Measurements from ENCODE around the gene LDLRAD4.

Gene LDLRAD4

GRCh38 chr18:13522861-13523660, 304.5 kb downstream of the LDLRAD4 start:
- in situ Hi-C loops (cut with MboI; ENCODE audit: low sequenced_read_pairs): no loop called here

GRCh38 chr18:13524054-13524453, 305.5 kb downstream of the LDLRAD4 start:
- in situ Hi-C loops (cut with MboI; ENCODE audit: low sequenced_read_pairs): no loop called here

GRCh38 chr18:13524811-13525210, 306.3 kb downstream of the LDLRAD4 start:
- in situ Hi-C loops (cut with MboI; ENCODE audit: low sequenced_read_pairs): no loop called here

GRCh38 chr18:13525381-13526029, 306.9 kb downstream of the LDLRAD4 start:
- in situ Hi-C loops (cut with MboI; ENCODE audit: low sequenced_read_pairs): no loop called here

GRCh38 chr18:13526519-13526918, 308.0 kb downstream of the LDLRAD4 start:
- in situ Hi-C loops (cut with MboI; ENCODE audit: low sequenced_read_pairs): no loop called here

GRCh38 chr18:13527256-13527655, 308.7 kb downstream of the LDLRAD4 start:
- in situ Hi-C loops (cut with MboI; ENCODE audit: low sequenced_read_pairs): no loop called here

- in situ Hi-C loops (cut with MboI; ENCODE audit: low sequenced_read_pairs): no loop called here
These were observed 309.2 kb downstream of the LDLRAD4 start for GRCh38 chr18:13527730-13528129.

GRCh38 chr18:13528739-13529392, 310.3 kb downstream of the LDLRAD4 start:
- in situ Hi-C loops (cut with MboI; ENCODE audit: low sequenced_read_pairs): no loop called here

- in situ Hi-C loops (cut with MboI; ENCODE audit: low sequenced_read_pairs): no loop called here
These were observed 311.7 kb downstream of the LDLRAD4 start for GRCh38 chr18:13530033-13530878.

GRCh38 chr18:13530879-13531387, 312.4 kb downstream of the LDLRAD4 start:
- in situ Hi-C loops (cut with MboI; ENCODE audit: low sequenced_read_pairs): no loop called here

GRCh38 chr18:13531681-13532325, 313.2 kb downstream of the LDLRAD4 start:
- in situ Hi-C loops (cut with MboI; ENCODE audit: low sequenced_read_pairs): no loop called here

GRCh38 chr18:13532406-13533075, 314.0 kb downstream of the LDLRAD4 start:
- in situ Hi-C loops (cut with MboI; ENCODE audit: low sequenced_read_pairs): no loop called here

GRCh38 chr18:13534631-13535030, 316.1 kb downstream of the LDLRAD4 start:
- in situ Hi-C loops (cut with MboI; ENCODE audit: low sequenced_read_pairs): no loop called here

GRCh38 chr18:13536578-13536977, 318.0 kb downstream of the LDLRAD4 start:
- in situ Hi-C loops (cut with MboI; ENCODE audit: low sequenced_read_pairs): no loop called here

- in situ Hi-C loops (cut with MboI; ENCODE audit: low sequenced_read_pairs): no loop called here
These were observed 318.6 kb downstream of the LDLRAD4 start for GRCh38 chr18:13537022-13537780.

GRCh38 chr18:13538630-13539029, 320.1 kb downstream of the LDLRAD4 start:
- in situ Hi-C loops (cut with MboI; ENCODE audit: low sequenced_read_pairs): no loop called here

GRCh38 chr18:13539050-13539449, 320.5 kb downstream of the LDLRAD4 start:
- in situ Hi-C loops (cut with MboI; ENCODE audit: low sequenced_read_pairs): no loop called here

GRCh38 chr18:13539843-13540476, 321.4 kb downstream of the LDLRAD4 start:
- in situ Hi-C loops (cut with MboI; ENCODE audit: low sequenced_read_pairs): no loop called here

Data from HL-60/S4 treated with retinoic acid at 250 ng/mL for 4 days and 3 days (cell line).